ENCODE measurements around the gene KCTD20.

The KCTD20 gene

GRCh38 chr6:36525346-36525745 lies 82.5 kb downstream of the KCTD20 start:
- DNase-seq (ENCODE audit: low spot score): no peak
- no peak for FAIRE-seq

DNA sequence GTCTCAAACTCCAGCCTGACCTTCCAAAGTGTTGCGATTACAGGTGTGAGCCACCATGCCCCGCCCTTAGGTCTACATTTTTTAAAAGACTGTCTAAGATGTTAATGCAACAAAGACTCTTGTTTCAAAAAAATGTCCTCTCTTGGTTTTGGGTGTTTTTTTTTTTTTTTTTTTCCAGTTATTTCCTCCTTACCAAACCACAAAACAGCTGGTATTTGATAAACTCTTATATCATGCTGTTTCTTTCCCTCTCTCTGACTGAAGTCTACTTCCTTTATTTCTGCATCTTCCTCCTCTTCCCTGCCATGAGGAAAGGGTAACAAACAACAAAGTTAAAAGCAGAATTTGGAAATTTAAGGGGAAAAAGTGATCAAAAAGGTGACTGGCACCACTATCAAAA lies 83.3 kb downstream of the KCTD20 start:
- FAIRE-seq (no peak), DNase-seq (ENCODE audit: low spot score) (no peak)

DNA sequence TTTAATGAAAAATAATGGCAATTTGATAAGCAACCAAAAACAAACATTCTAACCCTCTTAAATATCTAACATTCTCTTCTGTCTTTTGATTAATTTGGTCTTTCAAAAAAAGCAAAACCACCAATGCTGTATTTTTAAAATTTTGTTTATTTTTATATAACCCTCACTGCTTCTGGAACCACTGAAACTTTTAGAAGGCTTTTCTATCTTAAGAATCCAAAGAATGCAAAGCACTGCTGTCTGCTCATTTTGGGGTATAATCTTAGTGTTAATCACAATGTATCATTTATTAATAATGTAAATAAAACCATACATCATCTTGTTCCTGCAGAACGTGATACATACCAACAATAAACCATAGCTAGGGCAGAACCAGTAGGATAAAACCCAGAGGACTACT lies 90.5 kb downstream of the KCTD20 start:
- FAIRE-seq (no peak), DNase-seq (ENCODE audit: low spot score) (no peak)

DNA sequence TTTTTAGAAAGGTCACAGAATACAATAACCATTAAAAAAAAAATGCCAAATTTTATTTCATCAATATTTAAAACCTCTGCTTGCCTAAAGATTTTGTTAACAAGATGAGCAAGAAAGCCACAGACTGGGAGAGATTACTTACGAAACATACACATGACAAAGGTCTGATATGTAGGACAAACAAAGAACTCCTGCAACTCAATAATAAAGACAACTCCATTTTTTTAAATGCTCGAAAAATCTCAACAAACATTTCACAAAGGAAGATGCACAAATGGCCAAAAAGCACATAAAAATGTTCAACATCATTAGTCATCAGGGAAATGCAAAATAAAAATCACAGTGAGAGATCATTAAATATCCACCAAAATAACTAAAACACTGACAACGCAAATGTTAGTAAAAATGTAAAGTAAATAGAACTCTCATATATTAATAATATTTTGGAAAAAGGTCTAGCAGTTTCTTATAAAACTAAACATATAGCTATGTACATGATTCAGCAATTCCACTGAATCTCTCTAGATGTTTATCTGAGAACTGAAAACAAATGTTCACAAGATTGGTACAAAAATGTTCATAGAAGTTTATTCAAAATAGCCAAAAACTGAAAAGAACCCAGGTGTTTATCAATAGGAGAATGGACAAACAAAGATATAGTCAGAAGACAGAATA lies 94.2 kb downstream of the KCTD20 start:
- DNase-seq (ENCODE audit: low spot score) (no peak), FAIRE-seq (no peak)

- DNase-seq (ENCODE audit: low spot score) (no peak), FAIRE-seq (no peak)
These were observed 97.2 kb downstream of the KCTD20 start for GRCh38 chr6:36539814-36540568.

Data from urothelium cell line (cell line).